GM21825 (cell line): ENCODE results near the gene PAQR8.
A peak's percentile ranks its signal among the peaks of the same experiment; 100 is the strongest.
"Not testable (repeated sequence)": the region's sequence is repeated elsewhere in the genome, so short reads cannot be mapped to it uniquely, and the experiment has no call there.

Experiments
- ATAC-seq: cut with Tn5 transposase; IDR thresholded peaks from one replicate; pipeline ENCODE4 v1.9.1; 2021; ENCODE audit warnings: mild to moderate bottlenecking, moderate library complexity; ENCODE audit not compliant: unreplicated experiment

Gene PAQR8

DNA sequence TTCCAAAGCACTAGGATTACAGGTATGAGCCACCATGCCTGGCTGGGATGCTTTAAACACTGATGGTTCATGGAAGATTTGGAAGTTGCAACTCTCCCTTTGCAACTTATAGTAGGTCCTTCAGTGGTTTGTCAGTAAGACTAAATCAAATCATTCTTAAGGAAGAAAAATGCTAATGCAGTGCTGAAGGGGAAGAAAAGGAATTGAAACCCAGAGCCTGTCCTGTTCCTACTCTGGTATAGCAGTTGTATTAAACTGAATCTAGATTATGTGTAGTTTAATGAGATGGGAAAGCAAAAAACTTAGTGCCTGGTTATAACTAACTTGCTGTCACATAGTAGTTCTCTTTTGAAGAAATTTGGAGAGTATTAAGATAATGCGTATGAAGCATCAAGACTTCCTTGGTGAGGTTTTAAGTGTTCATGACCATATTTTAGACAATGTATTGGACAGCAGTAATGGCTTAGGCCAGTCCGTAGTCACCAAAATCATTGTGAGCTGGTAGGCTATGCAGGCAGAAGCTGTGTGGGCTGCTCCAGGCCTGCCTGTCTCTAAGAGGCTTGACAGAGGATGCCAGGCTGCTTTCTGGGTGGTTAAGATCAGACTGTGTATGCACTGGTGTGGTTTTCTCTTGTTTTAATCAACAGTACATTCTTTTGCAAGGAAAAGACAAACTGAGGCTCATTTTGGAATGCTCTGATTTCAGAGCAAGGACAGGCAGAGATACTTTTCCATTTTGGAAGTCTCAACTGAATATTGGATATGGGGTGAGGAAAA lies 14.0 kb downstream of the PAQR8 start:
- ATAC-seq = no peak

DNA sequence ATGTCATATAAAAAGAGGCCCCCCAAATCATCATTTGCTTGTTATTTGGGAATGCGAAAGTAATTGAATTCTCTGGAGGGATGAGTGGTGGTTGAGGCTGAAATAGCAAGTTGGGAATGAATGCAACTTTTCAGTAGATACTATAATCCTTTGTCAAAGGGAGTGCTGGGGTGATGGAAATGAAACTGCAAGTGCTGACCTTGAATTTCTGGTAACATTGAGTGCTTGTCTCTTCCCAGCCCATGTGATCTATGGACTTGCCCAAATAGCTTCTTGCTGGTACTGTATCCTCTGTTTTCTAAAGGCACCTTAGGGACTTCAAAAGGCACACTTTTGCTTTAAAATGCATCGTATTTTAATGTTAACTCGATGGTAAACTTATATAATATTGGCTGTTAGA lies 14.8 kb downstream of the PAQR8 start:
- ATAC-seq = no peak

DNA sequence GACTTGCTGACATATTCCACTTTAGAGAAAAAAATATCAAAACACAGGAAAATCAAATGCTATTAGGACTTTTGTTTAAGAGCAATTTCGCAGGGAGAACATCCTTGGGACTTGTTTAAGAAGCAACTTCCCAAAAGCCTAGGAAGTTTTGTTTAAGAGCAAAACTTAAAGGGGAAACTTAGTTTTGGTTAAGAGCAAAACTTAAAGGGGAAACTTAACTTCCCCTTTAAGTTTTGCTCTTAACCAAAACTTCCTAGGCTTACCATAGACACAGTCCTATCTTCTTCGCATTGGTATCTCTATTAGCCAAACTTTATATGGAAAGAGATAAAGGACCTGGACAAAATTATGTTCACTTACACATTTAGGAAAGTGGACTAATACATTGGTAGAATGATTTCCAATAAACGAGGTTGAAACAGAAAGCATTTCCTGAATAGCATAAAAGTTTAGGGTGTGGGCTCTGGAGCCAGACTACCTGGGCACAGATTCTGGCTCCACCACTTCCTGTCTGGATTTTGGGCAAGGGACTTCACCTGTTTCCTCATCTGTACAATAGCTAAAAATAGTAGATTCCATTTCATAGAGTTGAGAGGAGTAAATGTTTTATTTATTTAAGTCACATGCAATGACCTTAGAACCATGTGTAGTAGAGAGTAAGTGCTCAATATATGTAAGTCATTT lies 15.7 kb downstream of the PAQR8 start:
- no peak for ATAC-seq

DNA sequence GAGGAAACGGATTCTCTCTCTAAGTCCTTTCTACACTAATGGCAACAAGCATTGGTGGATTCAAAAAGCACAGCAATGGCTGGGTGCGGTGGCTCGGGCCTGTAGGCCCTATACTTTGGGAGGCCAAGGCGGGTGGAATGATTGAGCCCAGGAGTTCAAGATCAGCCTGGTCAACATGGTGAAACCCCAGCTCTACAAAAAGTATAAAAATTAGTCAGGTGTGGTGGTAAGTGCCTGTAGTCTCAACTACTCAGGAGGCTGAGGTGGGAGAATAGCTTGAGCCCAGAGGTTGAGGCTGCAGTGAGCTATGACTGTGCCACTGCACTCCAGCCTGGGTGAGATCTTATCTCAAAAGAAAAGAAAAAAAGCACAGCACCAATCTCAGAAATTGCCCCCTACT lies 19.3 kb downstream of the PAQR8 start:
- ATAC-seq = no peak

DNA sequence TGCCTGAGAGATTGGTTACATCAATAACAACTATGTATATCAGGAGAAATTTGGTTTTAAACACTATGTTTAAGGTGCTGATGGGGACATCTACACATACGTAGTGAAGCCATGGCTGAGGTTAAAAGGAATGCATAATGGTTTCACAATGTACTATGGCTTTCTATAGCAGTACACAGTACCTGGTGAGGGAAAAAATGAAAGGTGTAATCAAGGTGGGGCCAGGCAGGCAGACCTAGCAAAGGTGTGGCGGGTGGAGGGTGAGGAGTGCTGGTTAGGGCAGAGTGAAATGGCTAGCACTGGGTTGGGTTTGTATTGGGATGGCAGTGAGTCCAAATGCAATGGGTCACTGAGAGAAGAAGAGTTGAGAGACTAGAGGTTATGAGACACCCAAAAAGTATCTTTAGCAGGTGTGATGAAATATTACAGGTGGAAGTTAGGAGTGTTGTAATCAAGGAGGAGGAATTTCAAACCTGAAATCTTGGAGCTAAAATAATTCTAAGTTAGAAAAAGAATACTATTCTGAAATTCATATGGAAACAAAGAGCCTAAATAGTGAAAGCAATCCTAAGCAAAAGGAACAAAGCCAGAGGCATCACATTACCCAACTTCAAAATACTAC lies 22.3 kb downstream of the PAQR8 start:
- no peak for ATAC-seq

DNA sequence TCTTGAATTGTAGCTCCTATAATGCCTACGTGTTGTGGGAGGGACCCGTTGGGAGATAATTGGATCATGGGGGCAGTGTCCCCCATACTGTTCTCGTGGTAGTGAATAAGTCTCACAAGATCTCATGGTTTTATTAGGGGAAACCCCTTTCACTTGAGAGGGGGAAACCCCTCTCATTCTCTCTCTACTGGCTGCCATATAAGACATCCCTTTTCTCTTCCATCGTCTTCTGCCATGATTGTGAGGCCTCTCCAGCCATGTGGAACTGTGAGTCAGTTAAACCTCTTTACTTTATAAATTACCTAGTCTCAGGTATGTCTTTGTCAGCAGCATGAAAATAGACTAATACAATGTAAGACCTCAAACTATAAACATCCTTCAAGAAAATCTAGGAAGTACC lies 23.1 kb downstream of the PAQR8 start:
- ATAC-seq = no peak

GRCh38 chr6:52388119-52388518 lies 26.2 kb downstream of the PAQR8 start:
- ATAC-seq = not testable (repeated sequence)

GRCh38 chr6:52388790-52389189 lies 26.8 kb downstream of the PAQR8 start:
- no peak for ATAC-seq

DNA sequence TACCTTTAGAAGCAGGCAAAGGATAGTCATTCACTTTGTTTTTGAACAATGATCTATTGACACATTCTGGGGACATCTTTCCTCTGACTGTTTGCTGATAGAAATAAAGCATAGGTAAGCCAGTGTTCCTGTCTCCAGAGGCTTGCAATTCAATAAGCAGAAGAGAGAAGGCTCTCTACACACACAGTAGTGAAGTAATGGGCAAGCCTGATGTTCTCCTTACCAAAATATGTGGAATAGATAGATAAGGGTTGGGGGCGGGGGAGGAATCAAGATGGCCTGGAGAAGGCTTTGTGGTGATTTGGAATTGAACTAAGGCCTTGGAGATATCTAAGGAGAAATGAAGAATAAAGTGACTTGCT lies 27.3 kb downstream of the PAQR8 start:
- no peak for ATAC-seq

DNA sequence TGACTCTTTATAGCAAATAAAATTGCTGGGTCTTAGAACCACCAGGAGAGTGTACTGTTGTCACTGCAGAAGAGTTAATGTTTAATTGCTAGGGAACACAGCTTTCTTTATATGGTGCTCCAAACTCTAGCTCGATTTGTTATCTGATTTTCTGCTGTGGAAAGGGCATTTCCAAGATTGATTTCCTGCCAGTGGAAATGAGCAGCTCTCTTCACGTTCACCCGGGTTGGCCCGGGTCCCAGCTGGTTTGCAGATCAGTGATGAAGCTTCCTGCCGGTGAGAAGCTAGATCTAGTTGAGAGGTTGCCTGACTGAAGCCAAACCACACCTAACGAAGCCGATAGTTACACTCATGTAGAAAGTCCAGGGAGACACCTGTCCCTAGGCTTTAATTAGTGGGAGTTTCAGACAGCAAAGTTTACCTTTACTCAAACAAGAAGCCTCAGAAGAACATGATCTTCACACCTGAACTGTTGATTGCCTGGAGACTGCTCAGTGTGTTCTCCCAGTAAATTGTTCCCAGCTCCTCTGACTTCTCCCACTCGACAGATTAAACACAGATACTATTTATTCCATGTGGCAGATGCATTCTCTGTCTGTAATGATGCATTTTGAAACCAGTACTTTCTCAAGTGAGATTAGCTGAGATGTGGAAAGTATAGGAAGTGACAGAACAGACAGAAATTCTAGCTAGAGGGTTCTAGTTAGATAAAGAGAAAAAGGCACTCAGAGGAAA lies 27.8 kb downstream of the PAQR8 start:
- ATAC-seq = peak; percentile 62

DNA sequence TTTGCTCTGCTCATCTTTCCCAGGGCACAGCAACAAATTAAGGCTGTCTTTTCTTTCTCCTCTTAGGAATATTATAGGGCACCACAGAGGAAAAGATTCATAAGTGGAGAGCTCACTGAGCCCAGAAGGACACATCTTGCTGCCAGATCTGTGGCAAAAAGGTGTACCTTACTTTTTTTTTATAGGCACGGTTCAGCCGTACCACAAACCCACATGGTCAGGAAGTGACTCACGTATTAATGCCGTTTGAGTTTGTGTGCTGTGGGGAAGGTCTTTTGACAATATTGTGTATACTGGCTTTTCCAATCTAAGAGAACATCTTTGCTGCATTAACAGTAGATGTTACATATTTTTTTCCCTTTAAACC lies 28.4 kb downstream of the PAQR8 start:
- ATAC-seq = peak; percentile 59

DNA sequence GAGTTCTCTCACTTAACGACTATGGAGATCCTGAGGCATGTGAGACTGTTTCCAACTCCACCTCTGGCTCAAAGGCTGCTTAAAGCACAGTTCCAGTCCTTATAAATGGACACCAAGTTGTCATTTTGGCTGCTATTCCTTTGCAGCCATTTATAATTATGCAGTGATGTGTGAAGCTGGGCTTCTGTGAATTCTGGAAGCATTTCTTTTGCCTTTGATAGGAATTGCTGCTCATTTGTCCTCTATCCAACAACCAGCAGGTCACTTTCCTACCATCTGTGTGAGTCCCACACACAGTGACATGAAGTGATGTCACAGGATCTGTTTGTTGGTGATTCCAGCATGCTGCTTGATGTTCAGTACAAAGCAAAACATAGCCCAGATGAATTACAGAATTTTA lies 29.6 kb downstream of the PAQR8 start:
- ATAC-seq = no peak

DNA sequence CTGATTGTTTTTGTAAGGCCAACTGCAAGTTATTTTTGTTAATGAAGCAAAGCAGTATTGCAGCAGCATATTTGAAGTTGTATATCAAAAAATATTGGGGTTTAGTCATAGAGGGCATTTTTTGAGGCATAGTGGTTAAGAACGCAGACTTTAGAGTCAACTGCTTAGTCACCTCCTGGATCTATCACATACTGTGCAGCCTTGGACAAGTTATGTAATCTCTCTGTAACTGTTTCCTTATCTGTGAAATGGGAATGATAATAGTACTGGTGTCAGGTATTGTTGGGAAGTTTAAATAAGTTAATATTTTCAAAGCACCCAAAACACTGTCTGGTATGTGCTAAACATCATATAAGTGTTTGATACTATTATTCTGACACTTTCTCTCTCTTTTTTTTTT lies 31.0 kb downstream of the PAQR8 start:
- no peak for ATAC-seq

GRCh38 chr6:52393780-52394179 lies 31.8 kb downstream of the PAQR8 start:
- ATAC-seq = no peak

GRCh38 chr6:52394251-52394666 lies 32.3 kb downstream of the PAQR8 start:
- ATAC-seq = peak; percentile 42

DNA sequence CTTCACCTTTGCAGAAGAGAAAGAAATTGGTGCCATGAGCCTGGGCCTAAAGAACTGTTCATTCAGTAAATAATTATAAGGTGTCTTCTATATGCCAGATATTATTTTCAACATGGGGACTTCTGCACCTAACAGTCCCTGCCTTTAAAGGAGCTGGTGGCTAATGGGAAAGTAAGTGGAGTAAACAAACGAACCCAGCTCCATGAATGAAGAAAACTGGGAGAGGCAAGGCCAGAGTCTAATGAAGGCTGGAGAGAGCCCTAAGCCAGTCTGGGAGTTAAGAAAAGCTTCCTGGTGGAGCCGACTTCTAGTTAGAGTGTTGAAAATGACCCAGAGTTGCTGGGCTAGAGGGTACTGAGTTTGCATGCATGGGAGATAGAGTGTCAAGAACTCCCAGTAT lies 34.0 kb downstream of the PAQR8 start:
- no peak for ATAC-seq

- ATAC-seq = peak; percentile 41
These were observed 37.8 kb downstream of the PAQR8 start for GRCh38 chr6:52399511-52400312.

DNA sequence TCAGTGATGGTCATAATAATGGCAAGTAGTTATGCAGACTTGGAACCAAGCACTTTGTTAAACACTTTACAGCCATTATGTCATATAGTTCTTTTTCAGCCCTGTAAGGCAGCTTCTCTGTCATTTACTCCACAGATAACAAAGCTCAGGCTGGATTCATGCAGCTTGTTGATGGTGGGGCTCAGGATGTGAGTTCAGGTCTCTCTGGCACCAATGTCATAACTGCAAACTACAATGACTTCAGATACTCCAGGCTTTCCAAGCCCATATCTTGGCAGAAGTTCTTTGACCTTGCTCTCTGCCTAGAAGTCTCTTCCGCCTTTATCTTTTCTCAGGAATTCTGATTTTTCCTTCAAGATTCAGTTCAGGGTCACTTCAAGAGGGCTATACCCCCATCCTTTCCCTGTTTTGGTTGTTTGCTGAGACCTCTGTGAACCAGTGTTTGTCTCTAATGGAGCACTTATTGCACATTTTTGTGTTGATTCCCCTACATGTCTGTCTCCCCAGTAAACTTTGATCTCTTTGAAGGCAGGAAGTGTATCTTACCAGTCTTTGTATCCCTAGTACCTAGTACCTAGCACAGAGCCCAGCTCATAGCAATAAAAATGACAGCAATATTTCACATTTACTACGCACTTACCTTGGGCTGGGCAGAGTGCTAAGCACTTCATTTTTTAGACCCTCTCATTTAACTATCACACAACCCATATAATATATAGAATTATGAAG lies 38.5 kb downstream of the PAQR8 start:
- no peak for ATAC-seq

DNA sequence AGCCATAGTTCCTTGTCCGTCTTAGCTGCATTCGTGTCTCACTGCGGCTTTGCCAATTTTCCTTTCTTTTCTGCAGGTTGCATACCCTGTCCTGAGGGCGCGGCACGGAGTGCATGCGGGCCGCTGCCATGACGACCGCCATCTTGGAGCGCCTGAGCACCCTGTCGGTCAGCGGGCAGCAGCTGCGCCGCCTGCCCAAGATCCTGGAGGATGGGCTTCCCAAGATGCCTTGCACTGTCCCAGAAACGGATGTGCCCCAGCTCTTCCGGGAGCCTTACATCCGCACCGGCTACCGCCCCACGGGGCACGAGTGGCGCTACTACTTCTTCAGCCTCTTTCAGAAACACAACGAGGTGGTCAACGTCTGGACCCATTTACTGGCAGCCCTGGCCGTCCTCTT lies 41.1 kb downstream of the PAQR8 start:
- ATAC-seq = no peak

DNA sequence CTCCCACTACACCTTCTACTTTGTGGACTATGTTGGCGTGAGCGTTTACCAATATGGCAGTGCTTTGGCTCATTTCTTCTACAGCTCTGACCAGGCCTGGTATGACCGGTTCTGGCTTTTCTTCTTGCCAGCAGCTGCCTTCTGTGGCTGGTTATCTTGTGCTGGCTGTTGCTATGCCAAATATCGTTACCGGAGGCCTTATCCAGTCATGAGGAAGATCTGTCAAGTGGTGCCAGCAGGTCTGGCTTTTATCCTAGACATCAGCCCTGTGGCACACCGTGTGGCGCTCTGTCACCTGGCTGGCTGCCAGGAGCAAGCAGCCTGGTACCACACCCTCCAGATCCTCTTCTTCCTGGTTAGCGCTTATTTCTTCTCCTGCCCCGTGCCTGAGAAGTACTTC lies 41.7 kb downstream of the PAQR8 start:
- ATAC-seq = no peak
